Prostate gland (tissue), 2 donors: ENCODE data around the gene PLA2G4F. TPM values are rescaled to one million over a fixed set of nuclear protein-coding genes. Genes with fewer than 3 reads are reported as not detected.

Source experiments
- DNase-seq: peaks from one replicate; pipeline ENCODE4 v3.0.0-alpha.2; 2019; ENCODE audit warnings: low spot score
- H3K27ac ChIP-seq, 2 donors: fragments of 200-600 bp; sonication (generic); 2 replicates each; pipeline ENCODE4 v1.5.1; 2017 to 2019
- H3K27me3 ChIP-seq: fragments of 200-600 bp; sonication (generic); replicated peaks from 2 replicates; pipeline ENCODE4 v1.5.1; 2019; ENCODE audit not compliant: insufficient read depth
- H3K36me3 ChIP-seq, 2 donors: fragments of 200-600 bp; sonication (generic); 1 replicate in 1 of 2; 2 replicates in 1 of 2; pipeline versions ENCODE4 v1.5.1 to v1.8.1; 2017 to 2019
- H3K4me1 ChIP-seq: fragments of 200-600 bp; sonication (generic); replicated peaks from 2 replicates; pipeline ENCODE4 v1.5.1; 2019
- H3K4me3 ChIP-seq, 2 donors: fragments of 200-600 bp; sonication (generic); 2 replicates each; pipeline ENCODE4 v1.5.1; 2017 to 2019
- H3K9me3 ChIP-seq: fragments of 200-600 bp; sonication (generic); 2 replicates; pipeline ENCODE4 v1.5.1; 2017
- POLR2A ChIP-seq: fragments of 450-650 bp; IDR thresholded peaks from one replicate; pipeline ENCODE4 v1.6.1; 2016; ENCODE audit warnings: antibody characterized with exemption, mild to moderate bottlenecking
- POLR2AphosphoS5 ChIP-seq: sonication (generic); formaldehyde crosslinking; IDR thresholded peaks from one replicate; pipeline ENCODE4 v1.6.1; 2017; ENCODE audit warnings: antibody characterized with exemption
- WGBS: methylation state at CpG from one replicate; pipeline ENCODE4 v1.1.5; 2018; 5-methylcytosine and 5-hydroxymethylcytosine counted together
- intact Hi-C: fragments of 100-400 bp; cut with DNase I; formaldehyde crosslinking; loops from one replicate; pipeline ENCODE4 v1.14.2; 2022
- total RNA-seq, 2 donors: library from RNA; depleted of rRNA; stranded (reverse); fragments of >200 nt; gene quantifications; one replicate each; pipeline ENCODE4 v1.1.0, GENCODE V29; 2016
- TF ChIP-seq, protein P1 (sequence below), 4 experiments: fragments of 200-600 bp in 2 of 4; fragments of 450-650 bp in 2 of 4; sonication (generic) in 2 of 4; IDR thresholded peaks; 1 replicate in 3 of 4; 2 replicates in 1 of 4; pipeline ENCODE4 v1.5.1; 2016 to 2019; ENCODE audit warnings: antibody characterized with exemption in 4 of 4, mild to moderate bottlenecking in 2 of 4, moderate library complexity in 2 of 4

The PLA2G4F gene
- total RNA-seq, 2 donors from 2014 or later, result 16.0 to 36.9 TPM

DNA sequence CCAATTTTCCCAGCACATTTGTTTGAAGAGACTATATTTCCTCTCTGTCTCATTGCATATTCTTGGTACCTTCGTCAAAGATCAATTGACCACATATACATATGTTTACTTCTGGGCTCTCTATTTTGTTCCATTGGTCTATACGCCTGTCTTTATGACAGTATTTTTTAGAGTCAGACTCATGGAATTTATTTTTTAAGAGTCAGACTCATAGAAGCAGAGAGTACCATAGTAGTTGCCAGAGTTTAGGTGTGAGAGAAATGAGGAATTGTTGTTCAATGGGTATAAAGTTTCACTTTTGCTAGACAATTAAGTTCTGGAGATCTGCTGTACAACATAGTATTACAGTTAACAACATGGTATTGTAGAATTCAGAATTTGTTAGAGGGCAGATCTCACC lies 27.1 kb downstream of the PLA2G4F start:
- no peaks in the 10 kb centered on the region for H3K36me3 ChIP-seq
- H3K27ac ChIP-seq, result no peak overlapping the region
- DNase-seq, result no peak
- no peaks in the 10 kb centered on the region for H3K4me1 ChIP-seq
- TF ChIP-seq POLR2A, result no peak
- TF ChIP-seq, protein P1, sequence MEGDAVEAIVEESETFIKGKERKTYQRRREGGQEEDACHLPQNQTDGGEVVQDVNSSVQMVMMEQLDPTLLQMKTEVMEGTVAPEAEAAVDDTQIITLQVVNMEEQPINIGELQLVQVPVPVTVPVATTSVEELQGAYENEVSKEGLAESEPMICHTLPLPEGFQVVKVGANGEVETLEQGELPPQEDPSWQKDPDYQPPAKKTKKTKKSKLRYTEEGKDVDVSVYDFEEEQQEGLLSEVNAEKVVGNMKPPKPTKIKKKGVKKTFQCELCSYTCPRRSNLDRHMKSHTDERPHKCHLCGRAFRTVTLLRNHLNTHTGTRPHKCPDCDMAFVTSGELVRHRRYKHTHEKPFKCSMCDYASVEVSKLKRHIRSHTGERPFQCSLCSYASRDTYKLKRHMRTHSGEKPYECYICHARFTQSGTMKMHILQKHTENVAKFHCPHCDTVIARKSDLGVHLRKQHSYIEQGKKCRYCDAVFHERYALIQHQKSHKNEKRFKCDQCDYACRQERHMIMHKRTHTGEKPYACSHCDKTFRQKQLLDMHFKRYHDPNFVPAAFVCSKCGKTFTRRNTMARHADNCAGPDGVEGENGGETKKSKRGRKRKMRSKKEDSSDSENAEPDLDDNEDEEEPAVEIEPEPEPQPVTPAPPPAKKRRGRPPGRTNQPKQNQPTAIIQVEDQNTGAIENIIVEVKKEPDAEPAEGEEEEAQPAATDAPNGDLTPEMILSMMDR (IDR thresholded peaks at IDR 0.05), result no peak
- TF ChIP-seq POLR2AphosphoS5, result no peak
- intact Hi-C loops, result no loop called here
- WGBS, result 84% methylated on average over 2 of the region's 2 CpGs
- no peak overlapping the region for H3K4me3 ChIP-seq
- no peaks in the 10 kb centered on the region for H3K27me3 ChIP-seq
- no peaks in the 10 kb centered on the region for H3K9me3 ChIP-seq

DNA sequence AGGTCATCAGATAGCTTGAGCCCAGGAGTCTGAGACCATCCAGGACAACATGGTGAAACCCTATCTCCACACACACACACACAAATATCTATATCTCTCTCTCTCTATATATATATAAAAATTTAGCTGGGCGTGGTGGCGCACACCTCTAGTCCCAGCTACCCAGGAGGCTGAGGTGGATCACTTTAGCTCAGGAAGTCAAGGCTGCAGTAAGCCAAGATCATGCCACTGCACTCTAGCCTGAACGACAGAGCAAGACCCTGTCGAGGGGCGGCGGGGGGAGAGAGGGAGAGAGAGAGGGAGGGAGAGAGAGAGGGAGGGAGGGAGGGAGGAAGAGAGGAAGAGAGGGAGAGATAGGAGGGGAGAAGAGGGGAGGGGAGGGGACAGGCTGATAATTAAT lies 28.0 kb downstream of the PLA2G4F start:
- Histone ChIP-seq H3K36me3 (no peaks in the 10 kb centered on the region), H3K27me3 (no peaks in the 10 kb centered on the region), H3K4me1 (no peaks in the 10 kb centered on the region), H3K27ac (no peak overlapping the region), H3K9me3 (no peaks in the 10 kb centered on the region), H3K4me3 (no peak overlapping the region)
- WGBS, result 65% methylated on average over 6 of the region's 6 CpGs
- intact Hi-C loops, result no loop called here
- TF ChIP-seq POLR2A (no peak), POLR2AphosphoS5 (no peak)
- TF ChIP-seq, protein P1 (IDR thresholded peaks at IDR 0.05), result no peak
- DNase-seq, result no peak

DNA sequence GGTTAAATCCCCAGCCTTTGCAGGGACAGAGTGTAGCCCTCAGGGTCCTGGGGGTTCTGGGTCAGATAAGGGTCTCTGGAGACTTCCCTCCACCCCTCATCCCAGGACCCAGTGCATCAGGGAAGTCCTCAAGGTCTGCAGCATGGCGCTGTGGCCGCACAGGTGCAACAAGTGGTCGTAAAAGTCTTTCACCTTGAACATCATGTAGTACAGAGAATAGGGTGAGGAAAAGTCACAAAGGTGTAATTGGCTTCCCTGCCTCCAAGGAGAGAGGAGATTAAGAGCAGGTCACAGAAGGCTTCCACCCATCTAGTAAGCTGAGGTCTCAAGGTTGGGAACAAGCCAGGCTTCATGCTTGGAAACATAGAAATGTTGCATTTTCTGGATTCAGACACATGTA lies 32.9 kb downstream of the PLA2G4F start:
- TF ChIP-seq, protein P1 (IDR thresholded peaks at IDR 0.05), result no peak
- intact Hi-C loops, result no loop called here
- DNase-seq, result no peak
- Histone ChIP-seq H3K9me3 (no peaks in the 10 kb centered on the region), H3K27ac (no peak overlapping the region), H3K4me1 (no peaks in the 10 kb centered on the region), H3K27me3 (no peaks in the 10 kb centered on the region), H3K4me3 (no peak overlapping the region), H3K36me3 (no peaks in the 10 kb centered on the region)
- 86% methylated on average over 3 of the region's 3 CpGs for WGBS

GRCh38 chr15:42121682-42122081 lies 34.8 kb downstream of the PLA2G4F start:
- H3K4me3 ChIP-seq, result no peak overlapping the region
- H3K27ac ChIP-seq, result no peak overlapping the region
- TF ChIP-seq, protein P1 (IDR thresholded peaks at IDR 0.05), result no peak
- TF ChIP-seq POLR2AphosphoS5, result no peak
- TF ChIP-seq POLR2A, result no peak
- no peak for DNase-seq
- no peaks in the 10 kb centered on the region for H3K9me3 ChIP-seq
- H3K27me3 ChIP-seq, result no peaks in the 10 kb centered on the region
- WGBS, result 28% methylated on average over 2 of the region's 2 CpGs
- H3K4me1 ChIP-seq, result no peaks in the 10 kb centered on the region
- intact Hi-C loops, result no loop called here
- H3K36me3 ChIP-seq, result no peaks in the 10 kb centered on the region

GRCh38 chr15:42121021-42121420 lies 35.4 kb downstream of the PLA2G4F start:
- intact Hi-C loops, result no loop called here
- TF ChIP-seq POLR2AphosphoS5 (no peak), POLR2A (no peak)
- TF ChIP-seq, protein P1 (IDR thresholded peaks at IDR 0.05), result no peak

More at GRCh38 chr15:42121021-42121420, 35.4 kb downstream of the PLA2G4F start:
- DNase-seq, result no peak
- Histone ChIP-seq H3K36me3 (no peaks in the 10 kb centered on the region), H3K4me1 (no peaks in the 10 kb centered on the region), H3K4me3 (no peak overlapping the region), H3K9me3 (no peaks in the 10 kb centered on the region), H3K27me3 (no peaks in the 10 kb centered on the region), H3K27ac (no peak overlapping the region)
- 89% methylated on average over 6 of the region's 6 CpGs for WGBS
